GM12878 (cell line): Measurements from ENCODE around the gene GJC1. TPM values are rescaled to one million over a fixed set of nuclear protein-coding genes. Genes with fewer than 3 reads are reported as not detected.

Experiments used
- ATAC-seq: fragments of 200-7000 bp; cut with Tn5 transposase; 3 replicates; pipeline ENCODE4 v1.9.1; 2020; ENCODE audit warnings: mild to moderate bottlenecking, moderate library complexity
- BruUV-seq: library from RNA; stranded (reverse); fragments of 400-500 nt; replicated peaks from 2 replicates; lab custom pipeline; 2021; lab: Mats Ljungman, UMichigan
- CTCF ChIA-PET: fragments of 300-600 bp; sonication (Branson Sonifier 250); formaldehyde crosslinking; extraction: SDS; loops from one replicate; lab custom pipeline; 2021; ENCODE audit warnings: inconsistent platforms; lab: Yijun Ruan, JAX
- POLR2A ChIA-PET: fragments of 350-600 bp; formaldehyde crosslinking; extraction: SDS; loops from one replicate; lab custom pipeline; 2021; ENCODE audit warnings: inconsistent platforms; lab: Charles Lee
- RAD21 ChIA-PET: fragments of 300-600 bp; sonication (Branson Sonifier 250); formaldehyde crosslinking; loops from one replicate; lab custom pipeline; 2023; ENCODE audit warnings: antibody characterized with exemption; ENCODE audit not compliant: unreplicated experiment; lab: Charles Lee
- SMC1A ChIA-PET: fragments of 300-600 bp; sonication (Branson Sonifier 250); formaldehyde crosslinking; loops from one replicate; lab custom pipeline; 2023; ENCODE audit not compliant: unreplicated experiment, uncharacterized antibody; lab: Charles Lee
- DNase-seq: peaks from one replicate; pipeline ENCODE4 v3.0.0-alpha.2; 2011; ENCODE audit warnings: low read depth, low spot score
- FAIRE-seq: peaks from 3 replicates; lab custom pipeline; 2011; peaks lifted over from hg19 to GRCh38; lab: Jason Lieb, UNC
- H2AFZ ChIP-seq: 2 replicates; pipeline ENCODE4 v1.6.0; 2011; ENCODE audit warnings: low read depth, low read length, control low read depth; ENCODE audit not compliant: control insufficient read depth
- H3K27ac ChIP-seq: 2 replicates; pipeline ENCODE4 v1.5.1; 2011; ENCODE audit warnings: control low read depth; ENCODE audit not compliant: control insufficient read depth, insufficient read depth
- H3K27me3 ChIP-seq, 2 experiments: replicated peaks in 1 of 2; 2 replicates each; pipeline versions ENCODE4 v1.6.0 to v1.6.1; 2011; ENCODE audit warnings: low read length in 1 of 2; ENCODE audit not compliant: control insufficient read depth in 2 of 2, insufficient read depth in 2 of 2
- H3K36me3 ChIP-seq, 2 experiments: 2 replicates each; pipeline ENCODE4 v1.5.1; 2011; ENCODE audit warnings: low read length in 1 of 2; ENCODE audit not compliant: control insufficient read depth in 2 of 2, insufficient read depth in 2 of 2
- H3K4me1 ChIP-seq: 2 replicates; pipeline ENCODE4 v1.6.1; 2011; ENCODE audit warnings: mild to moderate bottlenecking, low read length, moderate library complexity, mixed read lengths; ENCODE audit not compliant: control insufficient read depth, insufficient read depth
- H3K4me2 ChIP-seq: 2 replicates; pipeline ENCODE4 v1.6.0; 2011; ENCODE audit warnings: control low read depth; ENCODE audit not compliant: control insufficient read depth, insufficient read depth
- H3K4me3 ChIP-seq: fragments of 200-600 bp; sonication (generic); 2 replicates; pipeline ENCODE4 v1.5.1; 2016
- H3K79me2 ChIP-seq: 2 replicates; pipeline ENCODE4 v1.6.0; 2011; ENCODE audit warnings: low read length; ENCODE audit not compliant: control insufficient read depth, insufficient read depth
- H3K9ac ChIP-seq: 2 replicates; pipeline ENCODE4 v1.8.0; 2011; ENCODE audit warnings: low read length, control low read depth, mixed read lengths; ENCODE audit not compliant: control insufficient read depth, insufficient read depth
- H3K9me3 ChIP-seq: replicated peaks from 3 replicates; pipeline ENCODE4 v1.5.1; 2011; ENCODE audit warnings: mild to moderate bottlenecking, low read length; ENCODE audit not compliant: control insufficient read depth, insufficient read depth
- H4K20me1 ChIP-seq: 2 replicates; pipeline ENCODE4 v1.6.0; 2011; ENCODE audit not compliant: control insufficient read depth, insufficient read depth
- ASH2L ChIP-seq: fragments of 300-600, 200-600 bp; sonication (generic); IDR thresholded peaks from 2 replicates; pipeline ENCODE4 v1.6.1; 2017; ENCODE audit warnings: low read depth, mild to moderate bottlenecking, borderline replicate concordance
- NFYB ChIP-seq: IDR thresholded peaks from 2 replicates; pipeline ENCODE4 v1.6.1; 2011; ENCODE audit warnings: low read depth, mild to moderate bottlenecking, low read length, improper control_type of control experiment, moderate library complexity; ENCODE audit not compliant: insufficient read depth
- PML ChIP-seq: IDR thresholded peaks from 2 replicates; pipeline ENCODE4 v1.6.1; 2012; ENCODE audit warnings: low read length, inconsistent platforms
- POU2F2 ChIP-seq: IDR thresholded peaks from 3 replicates; pipeline ENCODE4 v1.6.1; 2011; ENCODE audit warnings: low read depth, mild to moderate bottlenecking, low read length, borderline replicate concordance
- STAT1 ChIP-seq: fragments of 450-650 bp; conservative IDR thresholded peaks from 2 replicates; pipeline ENCODE4 v1.6.1; 2014; ENCODE audit warnings: antibody characterized with exemption, mild to moderate bottlenecking
- STAT3 ChIP-seq: IDR thresholded peaks from 2 replicates; pipeline ENCODE4 v1.6.1; 2011; ENCODE audit warnings: low read depth, low read length, improper control_type of control experiment
- ZNF24 ChIP-seq: fragments of 450-650 bp; IDR thresholded peaks from 2 replicates; pipeline ENCODE4 v1.6.1; 2017; ENCODE audit warnings: antibody characterized with exemption, mild to moderate bottlenecking
- WGBS: methylation state at CpG from one replicate; pipeline ENCODE4 v1.1.6; 2016; ENCODE audit warnings: low lambda C conversion rate; ENCODE audit not compliant: insufficient replicate concordance, insufficient coverage; ENCODE audit errors: missing lambda C conversion rate; 5-methylcytosine and 5-hydroxymethylcytosine counted together
- in situ Hi-C: fragments of 300-500 bp; cut with MboI; formaldehyde crosslinking; loops from 9 replicates; pipeline ENCODE4 v1.14.3; 2018; ENCODE audit warnings: mixed read lengths
- intact Hi-C: fragments of 100-400 bp; cut with micrococcal nuclease; formaldehyde crosslinking; loops from one replicate; pipeline ENCODE4 v1.14.2; 2022; ENCODE audit not compliant: unreplicated experiment
- polyA plus RNA-seq, 11 experiments: library from polyadenylated mRNA; depleted of rRNA in 4 of 11; unstranded in 6 of 11; stranded (reverse) in 5 of 11; fragments of >200 nt; fragmentation: Nextera tagmentation in 4 of 11; fragmentation: Illumina TruSeq in 1 of 11; extraction: Ambion mirVana in 4 of 11; extraction: Trizol in 1 of 11; gene quantifications; 1 replicate in 1 of 11; 2 replicates in 10 of 11; pipeline versions ENCODE4 v1.2.1 to v1.2.3, GENCODE V29; 2011 to 2016; ENCODE audit warnings: inconsistent platforms in 2 of 11, missing spikeins in 2 of 11, low read depth in 1 of 11
- total RNA-seq, 4 experiments: library from RNA; depleted of rRNA in 3 of 4; stranded (reverse); fragments of >200 nt in 3 of 4; fragmentation: Illumina TruSeq in 1 of 4; extraction: Trizol in 1 of 4; gene quantifications; 2 replicates each; pipeline versions ENCODE4 v1.2.1 to v1.2.3, GENCODE V29; 2013 to 2021
- TF ChIP-seq, protein P1 (sequence below): IDR thresholded peaks from 2 replicates; pipeline ENCODE4 v1.6.1; 2012; ENCODE audit warnings: improper control_type of control experiment, low read depth, low read length; ENCODE audit not compliant: insufficient replicate concordance
- TF ChIP-seq, protein P2 (sequence below): fragments of 450-650 bp; IDR thresholded peaks from 2 replicates; pipeline ENCODE4 v1.6.1; 2017; ENCODE audit warnings: borderline replicate concordance
- TF ChIP-seq, protein P3 (sequence below): fragments of 450-650 bp; IDR thresholded peaks from 2 replicates; pipeline ENCODE4 v1.6.1; 2017; ENCODE audit warnings: mild to moderate bottlenecking, low read depth, inconsistent platforms; ENCODE audit not compliant: poor library complexity, severe bottlenecking

Gene GJC1
- total and polyA plus RNA-seq, 10 of the 15 experiments (the other 5 are each of a cell fraction or from before 2014, with no cell fraction given): 0.37 to 3.4 (median 0.90) TPM

DNA sequence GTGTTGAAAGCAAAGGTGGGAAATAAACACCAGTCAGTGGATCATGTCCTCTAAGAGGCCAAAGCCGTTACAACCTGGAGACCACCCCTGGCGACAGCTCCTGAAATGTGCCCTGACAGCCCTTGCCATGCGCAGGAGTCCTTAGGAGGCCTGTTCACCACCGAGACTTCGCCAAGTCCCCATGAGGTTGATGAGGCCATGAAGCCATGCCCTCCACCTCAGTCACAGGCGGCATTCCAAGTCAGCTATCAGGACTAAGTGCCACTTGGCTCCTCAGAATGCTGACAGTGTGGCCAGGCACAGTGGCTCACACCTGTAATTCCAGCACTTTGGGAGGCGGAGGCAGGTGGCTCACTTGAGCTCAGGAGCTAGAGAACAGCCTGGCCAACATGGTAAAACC lies 44.2 kb downstream of the GJC1 start (continued):
- TF ChIP-seq, protein P1, sequence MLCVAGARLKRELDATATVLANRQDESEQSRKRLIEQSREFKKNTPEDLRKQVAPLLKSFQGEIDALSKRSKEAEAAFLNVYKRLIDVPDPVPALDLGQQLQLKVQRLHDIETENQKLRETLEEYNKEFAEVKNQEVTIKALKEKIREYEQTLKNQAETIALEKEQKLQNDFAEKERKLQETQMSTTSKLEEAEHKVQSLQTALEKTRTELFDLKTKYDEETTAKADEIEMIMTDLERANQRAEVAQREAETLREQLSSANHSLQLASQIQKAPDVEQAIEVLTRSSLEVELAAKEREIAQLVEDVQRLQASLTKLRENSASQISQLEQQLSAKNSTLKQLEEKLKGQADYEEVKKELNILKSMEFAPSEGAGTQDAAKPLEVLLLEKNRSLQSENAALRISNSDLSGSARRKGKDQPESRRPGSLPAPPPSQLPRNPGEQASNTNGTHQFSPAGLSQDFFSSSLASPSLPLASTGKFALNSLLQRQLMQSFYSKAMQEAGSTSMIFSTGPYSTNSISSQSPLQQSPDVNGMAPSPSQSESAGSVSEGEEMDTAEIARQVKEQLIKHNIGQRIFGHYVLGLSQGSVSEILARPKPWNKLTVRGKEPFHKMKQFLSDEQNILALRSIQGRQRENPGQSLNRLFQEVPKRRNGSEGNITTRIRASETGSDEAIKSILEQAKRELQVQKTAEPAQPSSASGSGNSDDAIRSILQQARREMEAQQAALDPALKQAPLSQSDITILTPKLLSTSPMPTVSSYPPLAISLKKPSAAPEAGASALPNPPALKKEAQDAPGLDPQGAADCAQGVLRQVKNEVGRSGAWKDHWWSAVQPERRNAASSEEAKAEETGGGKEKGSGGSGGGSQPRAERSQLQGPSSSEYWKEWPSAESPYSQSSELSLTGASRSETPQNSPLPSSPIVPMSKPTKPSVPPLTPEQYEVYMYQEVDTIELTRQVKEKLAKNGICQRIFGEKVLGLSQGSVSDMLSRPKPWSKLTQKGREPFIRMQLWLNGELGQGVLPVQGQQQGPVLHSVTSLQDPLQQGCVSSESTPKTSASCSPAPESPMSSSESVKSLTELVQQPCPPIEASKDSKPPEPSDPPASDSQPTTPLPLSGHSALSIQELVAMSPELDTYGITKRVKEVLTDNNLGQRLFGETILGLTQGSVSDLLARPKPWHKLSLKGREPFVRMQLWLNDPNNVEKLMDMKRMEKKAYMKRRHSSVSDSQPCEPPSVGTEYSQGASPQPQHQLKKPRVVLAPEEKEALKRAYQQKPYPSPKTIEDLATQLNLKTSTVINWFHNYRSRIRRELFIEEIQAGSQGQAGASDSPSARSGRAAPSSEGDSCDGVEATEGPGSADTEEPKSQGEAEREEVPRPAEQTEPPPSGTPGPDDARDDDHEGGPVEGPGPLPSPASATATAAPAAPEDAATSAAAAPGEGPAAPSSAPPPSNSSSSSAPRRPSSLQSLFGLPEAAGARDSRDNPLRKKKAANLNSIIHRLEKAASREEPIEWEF: no peak
- TF ChIP-seq STAT3: no peak

DNA sequence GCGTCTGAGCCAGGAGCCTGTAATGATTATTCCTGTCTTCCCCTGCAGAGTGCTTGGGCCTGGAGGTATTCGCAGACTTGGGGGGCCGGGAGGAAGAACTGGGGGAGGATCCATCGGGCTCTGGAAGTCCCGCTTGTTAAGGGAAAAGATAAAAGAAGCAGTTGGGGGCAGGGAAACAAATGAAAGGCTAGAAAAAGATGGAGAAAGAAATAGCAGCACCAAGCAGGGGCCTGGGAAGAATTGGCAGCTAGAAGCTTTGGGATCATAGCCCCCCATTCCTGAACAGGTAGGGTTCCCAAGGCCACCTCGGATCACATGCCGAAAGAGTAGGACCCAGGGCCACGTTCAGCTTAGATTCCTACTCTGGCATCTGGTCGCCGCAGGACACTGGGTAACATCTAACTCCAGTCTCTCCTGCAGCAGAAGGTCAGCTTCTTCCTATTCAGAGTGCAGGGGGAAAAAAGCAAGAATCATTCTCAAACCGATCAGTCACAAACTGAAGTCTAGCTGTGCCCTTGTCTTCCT lies 47.7 kb downstream of the GJC1 start:
- CTCF ChIA-PET: interaction anchor here (1.1 to 12.1 kb wide), 3 partner anchors 11 to 82 kb away, joined by 4 to 175 read pairs (median 5); no protein-coding TSS in a partner anchor
- TF ChIP-seq NFYB (no peak), STAT1 (no peak), ZNF24 (no peak), ASH2L (no peak), POU2F2 (no peak), PML (no peak)
- TF ChIP-seq, protein P2, sequence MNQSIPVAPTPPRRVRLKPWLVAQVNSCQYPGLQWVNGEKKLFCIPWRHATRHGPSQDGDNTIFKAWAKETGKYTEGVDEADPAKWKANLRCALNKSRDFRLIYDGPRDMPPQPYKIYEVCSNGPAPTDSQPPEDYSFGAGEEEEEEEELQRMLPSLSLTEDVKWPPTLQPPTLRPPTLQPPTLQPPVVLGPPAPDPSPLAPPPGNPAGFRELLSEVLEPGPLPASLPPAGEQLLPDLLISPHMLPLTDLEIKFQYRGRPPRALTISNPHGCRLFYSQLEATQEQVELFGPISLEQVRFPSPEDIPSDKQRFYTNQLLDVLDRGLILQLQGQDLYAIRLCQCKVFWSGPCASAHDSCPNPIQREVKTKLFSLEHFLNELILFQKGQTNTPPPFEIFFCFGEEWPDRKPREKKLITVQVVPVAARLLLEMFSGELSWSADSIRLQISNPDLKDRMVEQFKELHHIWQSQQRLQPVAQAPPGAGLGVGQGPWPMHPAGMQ: no peak
- TF ChIP-seq, protein P3, sequence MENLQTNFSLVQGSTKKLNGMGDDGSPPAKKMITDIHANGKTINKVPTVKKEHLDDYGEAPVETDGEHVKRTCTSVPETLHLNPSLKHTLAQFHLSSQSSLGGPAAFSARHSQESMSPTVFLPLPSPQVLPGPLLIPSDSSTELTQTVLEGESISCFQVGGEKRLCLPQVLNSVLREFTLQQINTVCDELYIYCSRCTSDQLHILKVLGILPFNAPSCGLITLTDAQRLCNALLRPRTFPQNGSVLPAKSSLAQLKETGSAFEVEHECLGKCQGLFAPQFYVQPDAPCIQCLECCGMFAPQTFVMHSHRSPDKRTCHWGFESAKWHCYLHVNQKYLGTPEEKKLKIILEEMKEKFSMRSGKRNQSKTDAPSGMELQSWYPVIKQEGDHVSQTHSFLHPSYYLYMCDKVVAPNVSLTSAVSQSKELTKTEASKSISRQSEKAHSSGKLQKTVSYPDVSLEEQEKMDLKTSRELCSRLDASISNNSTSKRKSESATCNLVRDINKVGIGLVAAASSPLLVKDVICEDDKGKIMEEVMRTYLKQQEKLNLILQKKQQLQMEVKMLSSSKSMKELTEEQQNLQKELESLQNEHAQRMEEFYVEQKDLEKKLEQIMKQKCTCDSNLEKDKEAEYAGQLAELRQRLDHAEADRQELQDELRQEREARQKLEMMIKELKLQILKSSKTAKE: no peak
- intact Hi-C loops: no loop called here
- Histone ChIP-seq H3K4me3 (no peak overlapping the region), H3K27ac (no peak overlapping the region), H3K9ac (no peak overlapping the region), H3K36me3 (no peaks in the 10 kb centered on the region), H4K20me1 (no peaks in the 10 kb centered on the region; the same call in 1 of the 2 replicates), H3K4me1 (no peaks in the 10 kb centered on the region), H3K4me2 (no peak overlapping the region), H3K27me3 (no peaks in the 10 kb centered on the region; a peak in 3 of 4 replicates), H3K79me2 (no peaks in the 10 kb centered on the region), H3K9me3 (no peaks in the 10 kb centered on the region), H2AFZ (no peak overlapping the region)
- 51% methylated on average over 11 of the region's 11 CpGs for WGBS
- POLR2A ChIA-PET: no interaction called here
- SMC1A ChIA-PET: interaction anchor here (1.5 kb wide), 1 partner anchor 83 kb away, joined by 3 read pairs; no protein-coding TSS in a partner anchor
- FAIRE-seq (no peak), DNase-seq (no peak), ATAC-seq (no peak)
- RAD21 ChIA-PET: no interaction called here
- no TSS peak for BruUV-seq
- in situ Hi-C loops: loop anchor here (5.0 kb wide), 1 partner anchor 85 kb away; no protein-coding TSS in a partner anchor
